MM.1S (cell line): ENCODE results near the gene PSPN.

Experiments used
- CTCF ChIP-seq: fragments of 300-600 bp; sonication (generic); IDR thresholded peaks from 2 replicates; pipeline ENCODE4 v1.5.1; 2016; ENCODE audit warnings: antibody characterized with exemption, low read length, mixed read lengths
- EZH2 ChIP-seq: fragments of 300-600 bp; sonication (generic); optimal IDR thresholded peaks from 2 replicates; pipeline ENCODE3; 2017; ENCODE audit warnings: low read depth, mild to moderate bottlenecking, antibody characterized with exemption, low read length, mixed read lengths
- EZH2phosphoT487 ChIP-seq: fragments of 300-600 bp; sonication (generic); IDR thresholded peaks from 2 replicates; pipeline ENCODE4 v1.6.1; 2018; ENCODE audit warnings: antibody characterized with exemption, low read length

GRCh38 chr19:6333439-6333838 lies 42.3 kb downstream of the PSPN start, which contains the start of gene ACER1:
- TF ChIP-seq CTCF (no peak), EZH2phosphoT487 (no peak), EZH2 (no peak)
